Activated CD4-positive, alpha-beta T cell treated with anti-CD3 and anti-CD28 coated beads for 24 hours (primary cell): ENCODE measurements around the gene PHB1.
"Not testable (repeated sequence)": the region's sequence is repeated elsewhere in the genome, so short reads cannot be mapped to it uniquely, and the experiment has no call there.

ENCODE experiments used
- DNase-seq, 2 donors: peaks; one replicate each; pipeline ENCODE4 v3.0.0-alpha.2; 2020; ENCODE audit warnings: low read depth in 2 of 2

Gene PHB1

GRCh38 chr17:49381033-49381432 is 33.6 kb downstream of the PHB1 start:
- DNase-seq = no peak

GRCh38 chr17:49379926-49380325 is 34.8 kb downstream of the PHB1 start:
- no peak for DNase-seq

GRCh38 chr17:49378311-49378710 is 36.4 kb downstream of the PHB1 start:
- no peak for DNase-seq

GRCh38 chr17:49375544-49375943 is 39.1 kb downstream of the PHB1 start:
- no peak for DNase-seq

GRCh38 chr17:49373115-49373514 is 41.6 kb downstream of the PHB1 start:
- no peak for DNase-seq

- DNase-seq = no peak
These were observed 42.3 kb downstream of the PHB1 start for GRCh38 chr17:49372425-49372824.

- no peak for DNase-seq
These were observed 43.5 kb downstream of the PHB1 start for GRCh38 chr17:49370971-49371834.

- no peak for DNase-seq
These were observed 44.9 kb downstream of the PHB1 start for GRCh38 chr17:49369760-49370159.

- DNase-seq = no peak
These were observed 45.6 kb downstream of the PHB1 start for GRCh38 chr17:49369089-49369488.

- DNase-seq = no peak
These were observed 49.0 kb downstream of the PHB1 start for GRCh38 chr17:49365667-49366066.

- not testable (repeated sequence) for DNase-seq
These were observed 49.6 kb downstream of the PHB1 start for GRCh38 chr17:49365126-49365525.

- DNase-seq = no peak
These were observed 50.6 kb downstream of the PHB1 start for GRCh38 chr17:49364119-49364518.

GRCh38 chr17:49363251-49363650 is 51.4 kb downstream of the PHB1 start:
- no peak for DNase-seq

- DNase-seq = no peak
These were observed 52.0 kb downstream of the PHB1 start for GRCh38 chr17:49362723-49363117.

GRCh38 chr17:49361902-49362722 is 52.6 kb downstream of the PHB1 start, which contains the start of gene ZNF652:
TSS of gene ZNF652 (minus strand) at chr17:49362250. CDS start at chr17:49317725, 44,525 bp downstream.
- peak; percentile 74 to 75 for DNase-seq

GRCh38 chr17:49361129-49361901 is 53.4 kb downstream of the PHB1 start:
- peak; percentile 28 to 35 for DNase-seq

GRCh38 chr17:49360796-49361128 is 53.9 kb downstream of the PHB1 start:
- no peak for DNase-seq

- no peak for DNase-seq
These were observed 54.5 kb downstream of the PHB1 start for GRCh38 chr17:49359990-49360795.

- no peak for DNase-seq
These were observed 55.9 kb downstream of the PHB1 start for GRCh38 chr17:49358641-49359247.

- DNase-seq = no peak
These were observed 57.2 kb downstream of the PHB1 start for GRCh38 chr17:49357516-49357915.

GRCh38 chr17:49356320-49356719 is 58.4 kb downstream of the PHB1 start:
- DNase-seq = no peak
